GM21390 (cell line): ENCODE results near the gene RGS19.
"Not testable (repeated sequence)": the region's sequence is repeated elsewhere in the genome, so short reads cannot be mapped to it uniquely, and the experiment has no call there.

Experiments used
- ATAC-seq: cut with Tn5 transposase; IDR thresholded peaks from one replicate; pipeline ENCODE4 v1.9.1; 2021; ENCODE audit not compliant: unreplicated experiment

RGS19 gene

DNA sequence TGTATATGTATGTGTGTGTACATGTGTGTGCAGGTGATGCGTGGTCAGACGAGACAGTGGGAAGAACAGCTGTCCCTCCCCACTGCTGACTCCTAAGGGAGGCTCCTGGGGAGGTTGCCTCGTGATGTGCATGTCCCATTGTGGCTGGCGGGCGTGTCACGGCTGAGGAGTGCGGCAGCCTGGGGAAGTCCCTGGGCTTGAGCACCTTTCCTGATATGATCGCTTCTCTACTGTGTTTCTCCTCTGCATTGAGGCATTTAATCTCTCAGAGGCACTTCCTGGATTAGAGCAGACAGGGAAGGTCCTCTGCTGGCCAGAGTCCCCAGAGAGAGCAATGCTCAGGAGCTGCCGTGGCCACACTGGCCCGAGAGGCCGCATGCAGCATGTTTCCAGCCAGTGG, 16.6 kb upstream of the RGS19 start:
- no peak for ATAC-seq

- no peak for ATAC-seq
Observed at GRCh38 chr20:64095455-64095854, 16.1 kb upstream of the RGS19 start.

GRCh38 chr20:64093013-64093503, 13.7 kb upstream of the RGS19 start:
- no peak for ATAC-seq

GRCh38 chr20:64092258-64093012, 13.1 kb upstream of the RGS19 start:
- ATAC-seq: no peak

GRCh38 chr20:64091770-64092169, 12.5 kb upstream of the RGS19 start:
- no peak for ATAC-seq

- ATAC-seq: no peak
Observed at GRCh38 chr20:64091340-64091739, 12.0 kb upstream of the RGS19 start.

- no peak for ATAC-seq
Observed at GRCh38 chr20:64090165-64090564, 10.8 kb upstream of the RGS19 start.

DNA sequence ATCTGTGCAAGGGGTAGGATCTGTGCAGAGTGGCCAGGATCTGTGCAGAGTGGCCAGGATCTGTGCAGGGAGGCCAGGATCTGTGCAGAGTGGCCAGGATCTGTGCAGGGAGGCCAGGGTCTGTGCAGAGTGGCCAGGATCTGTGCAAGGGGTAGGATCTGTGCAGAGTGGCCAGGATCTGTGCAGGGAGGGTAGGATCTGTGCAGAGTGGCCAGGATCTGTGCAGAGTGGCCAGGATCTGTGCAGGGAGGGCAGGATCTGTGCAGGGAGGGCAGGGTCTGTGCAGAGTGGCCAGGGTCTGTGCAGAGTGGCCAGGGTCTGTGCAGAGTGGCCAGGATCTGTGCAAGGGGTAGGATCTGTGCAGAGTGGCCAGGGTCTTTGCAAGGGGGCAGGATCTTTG, 9.3 kb upstream of the RGS19 start:
- not testable (repeated sequence) for ATAC-seq

- ATAC-seq: not testable (repeated sequence)
Observed at GRCh38 chr20:64087226-64087825, 8.0 kb upstream of the RGS19 start.

- no peak for ATAC-seq
Observed at GRCh38 chr20:64086801-64087200, 7.5 kb upstream of the RGS19 start.

GRCh38 chr20:64084685-64085152, 5.4 kb upstream of the RGS19 start:
- ATAC-seq: no peak

GRCh38 chr20:64083804-64084684, 4.7 kb upstream of the RGS19 start, which contains the start of gene LKAAEAR1:
Gene LKAAEAR1 (minus strand): TSS chr20:64084398. CDS start chr20:64084219, 179 bp downstream.
- ATAC-seq: no peak

DNA sequence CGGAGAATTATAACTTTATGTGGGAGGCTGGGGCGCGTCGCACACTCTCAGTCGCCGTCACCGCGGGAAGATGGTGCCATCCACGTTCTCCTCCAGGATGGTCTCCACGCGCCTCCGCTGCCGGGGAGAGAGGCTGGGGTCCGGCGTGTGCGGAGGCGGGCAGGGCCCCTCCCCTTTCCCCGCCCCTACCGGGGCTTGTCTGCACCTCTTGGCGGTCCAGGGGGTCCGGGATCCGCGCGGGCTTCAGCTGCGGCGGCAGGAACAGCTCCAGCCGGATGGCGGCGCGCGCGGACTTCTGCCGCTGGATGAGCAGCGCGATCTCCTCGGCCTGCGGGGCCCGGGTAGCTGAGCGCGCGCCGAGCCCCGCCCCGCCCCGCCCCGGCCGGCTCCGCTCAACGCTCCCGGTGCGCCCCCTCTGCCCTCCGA, 4.1 kb upstream of the RGS19 start:
- ATAC-seq: no peak

GRCh38 chr20:64082820-64083377, 3.6 kb upstream of the RGS19 start:
- ATAC-seq: no peak

DNA sequence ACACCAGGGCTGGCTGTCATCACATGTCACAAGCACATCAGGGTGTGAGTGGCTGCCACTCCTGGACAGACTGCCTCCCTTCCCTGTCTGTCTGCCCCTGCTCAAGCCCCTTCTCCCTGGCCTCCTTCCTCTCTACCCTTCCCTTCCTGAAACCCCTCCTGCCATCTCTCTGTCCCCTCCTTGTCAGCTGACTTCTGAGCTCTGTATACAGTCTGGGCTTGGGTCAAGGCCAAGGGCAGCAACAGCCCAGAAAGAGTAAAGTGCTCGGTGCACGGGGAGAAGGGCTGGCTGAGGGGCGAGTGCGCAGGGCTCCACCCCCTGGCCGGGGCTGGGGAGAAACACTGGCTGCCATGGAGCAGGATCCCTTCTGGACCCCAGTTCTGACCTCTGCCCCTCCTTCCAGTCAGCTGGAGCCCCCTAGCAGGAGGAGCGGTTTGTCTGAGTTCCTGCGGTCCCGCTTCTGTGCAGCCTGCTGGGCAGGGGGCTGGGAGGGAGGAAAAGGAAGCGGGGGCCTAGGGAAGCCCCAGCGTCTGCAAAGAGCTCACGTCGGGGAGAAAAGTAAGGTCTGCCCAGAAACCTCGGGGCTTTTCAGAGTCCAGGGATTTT, 2.9 kb upstream of the RGS19 start:
- no peak for ATAC-seq

DNA sequence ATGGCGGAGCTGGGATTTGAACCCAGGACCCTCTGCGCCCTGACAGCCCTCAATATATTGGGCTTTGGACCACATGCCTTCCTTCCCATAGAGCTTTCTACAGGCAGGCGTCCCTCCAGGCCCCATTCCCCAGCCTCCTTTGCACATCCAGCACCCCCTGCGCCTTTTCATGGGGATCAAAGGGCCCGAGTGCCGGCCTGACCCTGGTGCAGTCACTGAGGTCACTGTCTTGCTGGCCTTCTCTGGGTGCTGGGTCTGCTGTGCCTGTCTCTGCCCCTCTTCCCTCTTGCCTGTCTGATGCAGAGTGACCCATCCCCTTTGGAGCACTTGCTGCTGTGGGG, 2.3 kb upstream of the RGS19 start:
- ATAC-seq: no peak

GRCh38 chr20:64080813-64081623, 1.7 kb upstream of the RGS19 start:
- ATAC-seq: no peak

DNA sequence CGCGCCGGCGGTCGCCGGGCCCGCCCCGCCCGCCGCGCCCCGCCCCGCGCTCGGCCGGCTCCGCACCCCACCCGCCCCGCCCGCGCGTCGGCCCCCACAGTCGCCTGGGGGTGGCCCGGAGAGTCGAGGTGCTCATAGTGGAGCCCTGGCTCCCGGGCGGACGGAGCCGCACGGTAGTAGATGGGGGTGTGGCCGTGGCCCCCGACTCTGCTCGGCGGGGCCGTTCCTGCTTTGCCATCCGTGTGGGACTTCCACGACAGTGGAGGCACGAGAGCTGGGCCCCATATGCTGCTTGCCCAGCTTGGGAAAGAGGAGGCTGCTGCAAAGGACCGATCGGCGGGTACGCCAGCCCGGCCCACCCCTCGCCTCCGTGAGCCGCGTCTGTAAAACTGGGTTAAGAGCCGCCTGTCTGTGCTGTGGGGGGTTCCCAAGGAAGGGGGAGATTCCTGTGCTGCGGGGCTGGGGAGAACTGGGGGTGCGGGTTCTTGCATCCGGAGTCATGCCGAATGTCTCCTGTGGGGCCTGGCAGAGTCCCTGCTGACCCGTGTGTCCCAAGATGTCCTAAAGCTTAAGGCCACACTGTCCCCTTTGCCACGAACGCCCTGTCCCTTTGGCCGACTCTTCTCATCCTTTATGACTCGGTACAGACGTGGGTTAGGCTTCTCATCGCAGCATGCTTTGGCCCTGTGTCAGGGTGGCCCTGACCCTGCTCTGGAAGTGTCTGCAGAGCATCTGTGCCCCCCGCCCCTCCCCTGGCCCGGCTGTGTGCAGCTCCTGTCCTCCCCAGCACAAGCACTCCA, 895 bp upstream of the RGS19 start, which contains the start of gene OPRL1:
Gene OPRL1 (plus strand): TSS at position 70 of the 800 bp plus-strand sequence. CDS start 12,639 bp downstream, outside the sequence.
- ATAC-seq: no peak

DNA sequence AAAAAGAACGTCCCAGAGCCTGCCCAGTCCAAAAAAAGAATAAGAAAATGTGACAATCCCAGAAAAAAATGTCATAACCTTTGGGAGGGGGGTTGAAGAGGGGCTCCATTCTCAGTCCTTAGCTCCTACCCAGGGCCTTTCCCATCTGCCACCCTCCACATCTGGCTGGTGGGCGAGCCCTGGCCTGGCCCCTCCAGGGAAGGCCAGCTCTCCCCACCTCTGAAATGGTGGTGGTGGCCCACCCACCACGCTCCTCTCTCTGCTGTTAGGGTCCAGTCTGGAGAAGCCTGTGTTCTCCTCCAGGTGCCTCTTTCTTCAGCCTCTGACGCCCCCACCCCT, 415 bp downstream of the RGS19 start:
- ATAC-seq: no peak
